IPS-NIHi7 (cell line): ENCODE measurements around the gene BBLN.

Experiments used
- DNase-seq: peaks from one replicate; pipeline ENCODE4 v3.0.0; 2012; ENCODE audit warnings: mixed read lengths; ENCODE audit errors: extremely low spot score

The BBLN gene

GRCh38 chr9:128191406-128192046, 31.5 kb downstream of the BBLN start, which contains the start of gene CIZ1:
CIZ1 (minus strand) TSS chr9:128191572; CDS start chr9:128190857, 715 bp downstream.
- DNase-seq = peak; percentile 92

GRCh38 chr9:128192601-128193371, 32.7 kb downstream of the BBLN start:
- DNase-seq = peak; percentile 66

GRCh38 chr9:128193469-128194096, 33.5 kb downstream of the BBLN start:
- DNase-seq = no peak

- DNase-seq = no peak
Observed at GRCh38 chr9:128201441-128202369, 41.6 kb downstream of the BBLN start.

- DNase-seq = no peak
Observed at GRCh38 chr9:128202648-128203023, 42.6 kb downstream of the BBLN start.

- DNase-seq = peak; percentile 96
Observed at GRCh38 chr9:128203024-128203706, 43.1 kb downstream of the BBLN start, which contains the start of gene DNM1. DNM1 (plus strand) TSS chr9:128203379; CDS start chr9:128203471, 92 bp downstream.

GRCh38 chr9:128203707-128204551, 43.9 kb downstream of the BBLN start:
- peak; percentile 69 for DNase-seq

- no peak for DNase-seq
Observed at GRCh38 chr9:128204858-128205257, 44.8 kb downstream of the BBLN start.

- DNase-seq = no peak
Observed at GRCh38 chr9:128205296-128205944, 45.4 kb downstream of the BBLN start.

- DNase-seq = no peak
Observed at GRCh38 chr9:128206484-128206883, 46.4 kb downstream of the BBLN start.

- DNase-seq = no peak
Observed at GRCh38 chr9:128206916-128207910, 47.1 kb downstream of the BBLN start.

- DNase-seq = no peak
Observed at GRCh38 chr9:128208386-128208785, 48.3 kb downstream of the BBLN start.

GRCh38 chr9:128208946-128209669, 49.0 kb downstream of the BBLN start:
- DNase-seq = no peak

GRCh38 chr9:128211186-128211980, 51.3 kb downstream of the BBLN start:
- no peak for DNase-seq

GRCh38 chr9:128211981-128212281, 51.9 kb downstream of the BBLN start:
- DNase-seq = no peak
